K562 (cell line): ENCODE results near the gene LY6G5B.

Source experiments
- CEBPZ ChIP-seq: fragments of 150-350 bp; IDR thresholded peaks from 2 replicates; pipeline ENCODE4 v1.6.1; 2014; ENCODE audit warnings: low read depth, mild to moderate bottlenecking, low read length, borderline replicate concordance
- CREB3 ChIP-seq: fragments of 450-650 bp; conservative IDR thresholded peaks from 2 replicates; pipeline ENCODE4 v1.6.1; 2016; ENCODE audit warnings: missing genetic modification characterization, low read depth, mild to moderate bottlenecking, missing compliant biosample characterization, moderate library complexity
- DPF2 ChIP-seq: fragments of 450-650 bp; IDR thresholded peaks from 2 replicates; pipeline ENCODE4 v1.6.1; 2016
- E2F5 ChIP-seq: sonication (generic); formaldehyde crosslinking; IDR thresholded peaks from 2 replicates; pipeline ENCODE4 v1.8.0; 2022; ENCODE audit warnings: mild to moderate bottlenecking, missing genetic modification reagents
- GATA2 ChIP-seq: sonication (generic); formaldehyde crosslinking; IDR thresholded peaks from 2 replicates; pipeline ENCODE4 v1.4.0; 2020; ENCODE audit warnings: mild to moderate bottlenecking, missing genetic modification reagents
- MXI1 ChIP-seq: IDR thresholded peaks from 2 replicates; pipeline ENCODE4 v1.6.1; 2011; ENCODE audit warnings: low read depth, mild to moderate bottlenecking, improper control_type of control experiment, low read length
- NR4A1 ChIP-seq, 2 experiments: fragments of 250-450 bp in 1 of 2; fragments of 450-650 bp in 1 of 2; sonication (Bioruptor Pico) in 1 of 2; IDR thresholded peaks; 2 replicates each; pipeline versions ENCODE4 v1.4.0 to v1.6.1; 2016 to 2020; ENCODE audit warnings: mild to moderate bottlenecking in 2 of 2, missing compliant biosample characterization in 1 of 2, missing genetic modification characterization in 1 of 2, moderate library complexity in 1 of 2
- RAD21 ChIP-seq, 2 experiments: fragments of 250-450 bp in 1 of 2; fragments of 450-650 bp in 1 of 2; sonication (Bioruptor Pico) in 1 of 2; formaldehyde crosslinking in 1 of 2; IDR thresholded peaks in 1 of 2; conservative IDR thresholded peaks in 1 of 2; 2 replicates each; pipeline versions ENCODE4 v1.4.0 to v1.8.0; 2020 to 2022; ENCODE audit warnings: mild to moderate bottlenecking in 2 of 2, moderate library complexity in 1 of 2
- TCF3 ChIP-seq: sonication (generic); formaldehyde crosslinking; IDR thresholded peaks from 2 replicates; pipeline ENCODE4 v1.4.0; 2020; ENCODE audit warnings: mild to moderate bottlenecking, missing genetic modification reagents
- TCF7 ChIP-seq: sonication (generic); IDR thresholded peaks from 2 replicates; pipeline ENCODE4 v1.6.1; 2016; ENCODE audit warnings: antibody characterized with exemption, borderline replicate concordance
- USF2 ChIP-seq: sonication (generic); formaldehyde crosslinking; IDR thresholded peaks from 2 replicates; pipeline ENCODE4 v1.5.0; 2020; ENCODE audit warnings: missing genetic modification reagents
- ZNF274 ChIP-seq: IDR thresholded peaks from 2 replicates; pipeline ENCODE4 v1.6.1; 2011; ENCODE audit warnings: low read depth, mild to moderate bottlenecking, low read length, moderate library complexity, borderline replicate concordance
- ZNF41 ChIP-seq: fragments of 250-450 bp; sonication (Bioruptor Pico); conservative IDR thresholded peaks from 2 replicates; pipeline ENCODE4 v1.4.0; 2020; ENCODE audit warnings: mild to moderate bottlenecking
- ZNF830 ChIP-seq: fragments of 250-450 bp; sonication (Bioruptor Pico); IDR thresholded peaks from 2 replicates; pipeline ENCODE4 v1.5.0; 2021; ENCODE audit warnings: mild to moderate bottlenecking

GRCh38 chr6:31664790-31665500 is 4.8 kb upstream of the LY6G5B start, which contains the start of gene GPANK1:
- TF ChIP-seq DPF2 (peak; percentile 44), USF2 (CRISPR knock-in tag) (no peak), RAD21 (CRISPR knock-in tag; conservative IDR thresholded peaks at IDR 0.05 in 1 of 2, IDR thresholded peaks at IDR 0.05 in 1 of 2) (0 out of 4 replicates have a peak, but pooled peaks of 1 of the 2 experiments have one; percentile 4), TCF7 (no peak), MXI1 (peak; percentile 87), GATA2 (CRISPR knock-in tag) (no peak; the same call in 1 of the 2 replicates), ZNF830 (CRISPR knock-in tag) (peak; percentile 46; the same call in 1 of the 2 replicates), E2F5 (CRISPR knock-in tag) (no peak; the same call in none of the 2 replicates), ZNF41 (CRISPR knock-in tag) (0 out of 2 replicates have a peak, but pooled peaks have one; percentile 47), ZNF274 (no peak), TCF3 (CRISPR knock-in tag) (peak; percentile 48), NR4A1 (CRISPR knock-in tag; IDR thresholded peaks at IDR 0.05) (peak; percentile 28; the same call in 1 of the 2 replicates), NR4A1 (tag; IDR thresholded peaks at IDR 0.05) (peak; percentile 67; the same call in 1 of the 2 replicates), CREB3 (tag) (peak; percentile 66; the same call in 1 of the 2 replicates), CEBPZ (no peak)
